Sigmoid colon (tissue), 4 donors: Measurements from ENCODE around the gene FCHO1.

Experiments used
- CTCF ChIP-seq, 4 experiments: fragments of 450-650 bp in 3 of 4; fragments of 200-600 bp in 1 of 4; IDR thresholded peaks; one replicate each; pipeline ENCODE4 v1.5.1; 2016 to 2019; ENCODE audit warnings: antibody characterized with exemption in 4 of 4, mild to moderate bottlenecking in 3 of 4, moderate library complexity in 2 of 4
- EP300 ChIP-seq, 4 donors: sonication (generic); formaldehyde crosslinking; IDR thresholded peaks; one replicate each; pipeline ENCODE4 v1.6.1; 2017; ENCODE audit warnings: antibody characterized with exemption in 4 of 4

- TF ChIP-seq CTCF (IDR thresholded peaks at IDR 0.05) (no peak), EP300 (IDR thresholded peaks at IDR 0.05) (no peak)
These were observed 59.8 kb downstream of the FCHO1 start for GRCh38 chr19:17811103-17811502.
